ENCODE measurements around the gene CLEC14A.

GRCh38 chr14:38238878-38239277 is 17.0 kb downstream of the CLEC14A start:
- TF ChIP-seq CTCF (IDR thresholded peaks at IDR 0.05) (no peak), POLR2A (IDR thresholded peaks at IDR 0.05) (no peak), POLR2AphosphoS5 (IDR thresholded peaks at IDR 0.05) (no peak)

Measured in sigmoid colon (tissue), 4 donors.